Amniotic epithelial cell (primary cell): Measurements from ENCODE around the gene ADAT3.

Experiments
- DNase-seq: peaks from one replicate; pipeline ENCODE4 v3.0.0-alpha.2; 2010; ENCODE audit warnings: low read depth

Gene ADAT3

DNA sequence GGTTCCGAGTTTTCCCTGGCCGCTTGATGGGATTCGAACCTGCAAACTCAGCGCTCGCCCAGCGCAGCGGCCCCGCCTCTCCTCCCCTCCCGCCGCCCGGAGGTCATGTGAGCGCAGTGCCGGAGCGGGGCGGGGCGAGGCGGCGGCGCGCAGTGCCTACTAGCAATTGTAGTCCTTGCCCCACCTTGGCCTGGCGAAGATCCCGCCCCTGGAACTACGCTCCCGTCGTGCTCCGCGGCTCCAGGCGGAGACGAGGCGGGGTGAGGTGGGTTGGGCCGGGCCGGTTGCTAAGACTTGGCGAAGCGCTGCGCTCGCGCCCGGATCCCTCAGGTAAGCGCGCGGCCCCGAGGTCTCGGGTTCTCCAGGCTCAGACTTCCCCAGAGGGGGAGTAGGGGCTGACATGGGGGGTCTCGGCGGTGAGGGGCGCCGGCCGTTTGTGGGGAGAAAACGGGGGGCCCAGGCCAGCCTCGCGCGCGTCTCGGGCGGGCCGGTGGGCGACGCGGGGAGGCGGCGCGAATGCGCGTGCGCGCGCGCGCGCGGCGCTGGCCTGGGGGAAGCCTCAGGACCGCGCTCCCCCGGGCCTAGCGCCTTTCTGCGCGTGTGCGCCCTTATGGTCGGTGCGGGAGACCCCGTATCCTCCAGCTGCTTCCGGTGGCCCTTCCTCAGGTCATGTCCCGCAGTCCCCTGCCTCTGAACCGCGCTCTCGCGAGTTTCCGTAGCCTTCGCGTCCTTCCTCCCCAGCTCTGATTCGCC lies at the start of gene ADAT3, which contains the start of gene SCAMP4:
ADAT3 (plus strand) TSS at position 290 of the 753 bp plus-strand sequence. CDS start 6,649 bp downstream, outside the sequence.
SCAMP4 (plus strand) TSS at position 290 of the 753 bp plus-strand sequence. CDS start 9,621 bp downstream, outside the sequence.
- peak; percentile 98 for DNase-seq

DNA sequence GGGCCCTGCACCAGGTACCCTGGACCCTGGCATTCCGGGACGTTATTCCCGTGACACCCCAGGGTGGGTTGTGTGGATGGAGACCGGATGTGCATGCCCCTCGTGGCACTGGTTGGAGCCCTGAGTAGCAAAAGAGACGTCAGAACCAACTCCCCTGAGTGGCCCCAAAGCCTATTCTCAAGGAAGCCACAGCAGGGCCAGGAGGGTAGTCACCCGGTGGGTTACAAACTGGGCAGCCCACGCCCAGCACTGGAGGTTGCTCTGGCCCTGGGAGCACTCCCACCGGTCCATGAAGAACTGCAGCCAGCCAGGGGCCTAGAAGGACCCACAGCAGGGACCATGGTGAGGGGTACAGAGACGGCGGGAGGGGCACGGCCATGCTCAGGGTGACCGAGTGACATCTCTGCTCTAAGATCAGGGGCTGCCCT lies 49.4 kb upstream of the ADAT3 start:
- no peak for DNase-seq

DNA sequence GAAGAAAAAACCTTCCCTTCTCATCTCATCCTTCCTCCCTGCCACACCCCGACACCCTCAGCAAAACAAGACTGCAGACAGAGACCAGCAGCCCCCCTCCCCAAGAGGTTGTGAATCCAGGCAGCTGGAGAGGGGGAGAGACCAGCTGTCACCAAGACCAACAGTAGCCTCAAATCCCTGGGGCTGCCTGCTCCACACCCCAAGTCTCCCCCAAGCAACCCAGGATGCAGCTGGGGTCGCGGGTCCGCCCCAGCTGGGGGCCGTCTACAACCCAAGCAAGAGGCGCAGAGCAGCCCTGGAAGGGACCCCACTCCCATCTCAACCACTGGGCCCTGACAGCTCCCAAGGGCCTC lies 48.9 kb upstream of the ADAT3 start:
- no peak for DNase-seq

DNA sequence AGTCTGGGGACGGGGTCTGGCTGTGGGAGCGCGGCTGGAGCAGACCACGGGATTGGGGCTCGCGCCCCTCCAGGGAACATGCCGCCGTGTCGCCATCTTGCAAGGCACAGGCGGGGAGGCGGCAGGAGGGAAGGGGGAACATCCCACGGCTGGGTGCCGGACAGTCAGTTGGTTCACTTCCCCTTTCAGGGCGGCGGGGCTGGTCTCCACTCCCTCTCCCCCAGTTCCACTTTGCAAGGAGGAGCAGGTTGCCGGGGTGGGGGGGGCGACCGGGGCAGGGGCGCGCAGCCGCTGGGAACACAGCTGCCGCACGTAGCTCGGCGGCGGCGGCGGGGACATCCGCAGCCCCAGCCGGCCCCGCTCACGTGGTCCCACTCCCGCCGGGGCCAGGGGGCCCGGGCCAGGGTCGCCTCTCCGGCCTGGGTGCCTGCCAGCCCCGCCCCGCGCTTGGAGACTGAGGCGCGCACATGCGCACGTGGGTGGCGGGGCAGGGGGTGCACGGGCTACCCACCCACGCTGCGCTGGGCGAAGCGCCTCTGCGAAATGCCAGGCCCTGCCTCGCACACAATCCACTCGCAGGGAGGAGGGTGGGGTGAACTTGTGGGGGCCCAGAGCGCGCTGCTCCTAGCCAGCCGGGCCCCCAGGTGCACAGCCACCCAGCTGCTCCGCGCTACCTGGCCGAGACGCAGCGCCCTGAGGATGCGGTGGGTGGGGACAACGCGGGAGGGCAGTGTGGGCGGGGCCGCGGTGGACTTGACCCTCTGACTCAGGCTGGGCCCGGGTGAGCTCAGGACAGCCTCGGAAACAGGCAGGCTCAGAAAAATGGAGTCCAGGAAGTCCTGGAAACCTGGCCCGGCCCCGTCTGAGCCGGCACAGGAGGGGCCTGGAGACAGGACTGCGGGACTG lies 48.2 kb upstream of the ADAT3 start:
- DNase-seq, result peak; percentile 81

DNA sequence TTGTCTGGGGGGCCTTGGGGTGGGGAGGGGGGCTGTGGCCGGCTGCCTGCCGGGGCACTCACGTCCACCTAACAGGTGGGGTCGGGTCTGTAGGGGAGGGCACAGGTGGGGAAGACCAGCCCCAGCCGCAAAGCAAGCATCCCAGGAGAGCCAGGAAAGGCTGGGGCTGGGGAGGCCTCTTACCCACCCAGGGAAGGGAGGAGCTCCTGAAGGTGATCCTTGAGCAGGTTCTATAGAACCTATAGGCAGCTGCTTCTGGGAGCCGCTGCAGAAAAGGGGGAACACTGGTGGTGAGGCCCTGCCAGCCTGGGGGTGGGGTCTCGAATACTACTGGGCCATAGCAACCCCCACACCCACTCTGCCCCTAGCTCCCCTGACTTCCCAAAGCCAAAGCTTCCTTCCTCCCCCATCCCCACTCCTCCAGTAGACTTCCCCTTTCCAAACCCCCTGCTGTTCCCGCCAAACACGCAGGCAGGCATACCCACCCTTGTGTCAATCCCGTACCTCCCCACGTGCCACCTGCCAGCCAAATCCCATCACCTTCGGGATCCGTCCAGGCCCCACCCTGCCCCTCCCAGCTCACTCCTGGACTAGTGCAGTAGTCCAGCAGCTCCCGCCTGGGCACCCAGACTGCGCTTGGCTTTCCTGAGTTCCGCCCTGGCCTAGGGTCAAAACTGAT lies 47.4 kb upstream of the ADAT3 start:
- no peak for DNase-seq

DNA sequence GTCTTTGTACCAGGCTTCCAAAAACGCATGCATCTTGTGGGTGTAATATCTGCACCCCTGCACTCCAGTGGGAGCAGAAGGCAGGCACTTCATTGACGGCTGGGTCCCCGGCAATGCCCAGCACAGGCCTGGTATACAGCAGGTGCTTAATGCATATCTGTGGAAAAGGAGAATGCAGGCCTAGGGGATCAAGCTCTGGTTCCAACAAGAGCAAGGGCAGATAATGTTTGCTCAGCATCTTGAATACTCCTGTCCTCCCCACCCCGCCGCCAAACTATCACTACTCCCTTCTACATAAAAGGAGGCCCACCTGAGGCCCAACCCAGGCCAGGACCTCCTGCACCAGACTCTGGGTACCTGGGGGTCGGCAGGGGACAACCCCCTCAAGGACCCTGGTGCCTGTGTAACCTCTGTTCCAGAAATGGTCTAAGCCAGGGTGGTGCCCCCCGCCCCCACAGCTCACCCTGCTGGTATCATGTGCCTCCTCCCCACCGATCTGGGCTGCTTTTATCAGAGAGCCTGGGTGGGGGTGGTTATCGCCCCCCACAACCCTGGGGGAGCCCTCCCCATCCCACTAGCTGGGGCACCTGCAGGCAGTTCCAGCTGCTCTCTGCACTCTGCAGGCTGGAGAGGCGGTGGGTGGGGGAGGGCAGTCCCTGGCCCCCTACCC lies 46.7 kb upstream of the ADAT3 start:
- DNase-seq, result no peak

DNA sequence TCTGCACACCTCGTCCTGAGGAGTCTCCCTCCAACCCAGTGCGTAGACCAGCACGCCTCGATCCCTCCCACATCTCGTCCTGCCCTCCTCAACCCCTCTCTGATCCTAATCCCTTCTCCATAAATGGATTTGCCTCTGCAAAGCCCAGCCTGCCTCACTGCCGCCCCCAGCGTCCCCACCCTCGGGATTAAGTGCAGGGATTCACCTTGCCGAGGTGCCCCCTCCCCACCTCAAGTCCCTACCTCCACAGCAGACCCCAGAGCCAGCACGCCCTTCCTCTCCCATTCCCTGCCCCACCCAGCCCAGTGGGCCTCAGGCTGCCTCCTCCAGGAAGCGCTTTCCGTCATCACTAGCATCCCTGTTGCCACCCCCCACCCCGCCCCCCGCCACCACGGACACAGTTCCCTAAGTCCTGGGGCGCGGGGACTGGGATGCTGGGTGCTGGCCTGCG lies 45.8 kb upstream of the ADAT3 start:
- DNase-seq, result no peak

DNA sequence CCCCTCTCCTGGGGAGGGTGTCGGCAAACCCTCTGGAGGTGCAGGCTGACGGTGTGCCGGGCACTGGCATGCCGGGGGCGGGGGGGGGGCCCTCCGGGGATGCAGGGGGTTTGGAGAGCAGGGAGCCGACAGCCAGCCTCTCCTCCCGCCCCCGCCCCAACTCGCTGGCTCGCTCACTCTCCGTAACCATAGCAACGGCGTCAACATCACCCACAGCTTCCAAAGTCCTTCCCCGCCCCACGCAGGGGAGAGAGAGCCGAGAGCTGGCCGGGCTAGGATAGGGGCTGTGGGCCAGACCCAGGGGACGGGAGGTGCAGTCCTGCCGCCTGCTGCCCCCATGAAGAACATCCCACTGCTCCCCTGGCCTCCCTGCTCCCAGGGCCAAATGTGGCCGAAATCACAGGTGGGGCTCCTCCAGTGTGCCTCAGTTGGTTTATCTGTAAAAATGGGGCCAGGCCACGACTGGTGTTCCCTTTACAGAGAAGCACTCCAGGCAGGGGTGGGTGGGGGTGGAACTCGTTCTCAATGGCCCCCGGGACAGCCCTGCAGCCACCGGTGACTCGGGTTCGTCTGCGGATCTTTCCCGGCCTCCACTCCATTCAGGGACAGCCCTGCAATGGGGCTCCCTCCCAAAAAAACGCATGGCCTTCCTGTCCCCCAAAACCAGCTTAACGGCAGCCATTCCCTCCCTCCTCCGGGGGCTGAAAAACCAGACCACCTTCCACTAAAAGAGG lies 45.0 kb upstream of the ADAT3 start:
- peak; percentile 78 for DNase-seq

DNA sequence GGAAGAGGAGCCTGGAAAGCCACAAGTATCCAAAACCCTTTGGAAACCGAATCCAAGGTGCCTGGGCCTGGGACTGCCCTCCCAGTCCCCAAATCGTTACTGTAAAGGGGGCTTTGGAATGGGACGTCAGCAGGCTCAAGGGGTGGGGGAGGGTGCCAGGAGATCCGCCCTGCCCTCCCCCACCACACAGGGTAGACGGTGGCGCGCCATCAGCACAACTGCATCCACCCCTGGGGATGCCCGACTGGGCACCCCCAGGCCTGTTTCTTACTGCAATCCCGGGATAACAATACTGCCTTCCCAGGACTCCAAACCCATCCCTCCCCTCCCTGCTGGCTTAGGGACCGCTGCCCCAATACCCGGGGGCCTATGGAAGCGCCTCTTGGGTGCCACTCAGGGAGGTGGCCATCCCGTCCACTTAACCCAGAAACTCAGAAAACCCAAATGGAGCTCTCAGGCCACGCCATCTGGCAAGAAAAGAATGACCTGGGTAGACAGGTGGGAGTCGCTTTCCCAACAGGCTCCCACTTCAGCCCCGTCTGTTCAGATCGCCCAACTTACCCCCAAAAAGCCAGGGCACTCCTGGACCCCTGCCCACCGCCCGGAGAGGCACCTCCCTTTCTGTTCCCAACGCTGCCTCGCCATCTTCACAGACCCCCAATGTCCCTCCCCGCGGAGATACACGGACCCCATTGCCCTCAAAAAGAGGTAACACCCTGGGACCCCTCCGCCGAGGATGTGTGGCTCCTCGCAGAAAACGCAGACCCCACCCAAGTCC lies 44.2 kb upstream of the ADAT3 start:
- DNase-seq, result no peak

DNA sequence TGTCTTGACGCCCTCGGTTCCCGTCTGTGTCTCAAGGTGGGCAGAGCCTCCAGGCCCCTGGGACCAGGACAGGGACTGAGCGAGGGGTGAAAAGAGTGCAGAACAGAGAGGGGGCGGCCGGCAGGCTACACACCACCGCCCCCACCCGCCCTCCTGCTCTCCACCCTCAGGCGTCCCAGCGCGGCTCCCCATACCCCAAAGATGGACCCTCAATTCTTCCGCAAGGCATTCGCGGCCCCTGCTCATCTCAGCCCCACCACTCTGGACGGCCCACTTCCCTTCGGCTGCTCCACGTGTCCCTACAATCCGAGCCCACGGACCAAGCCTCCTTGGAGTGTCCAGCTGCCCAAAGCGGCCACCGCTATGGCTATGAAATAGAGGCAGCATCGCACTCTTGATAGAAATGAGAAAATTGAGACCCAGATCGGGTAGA lies 43.6 kb upstream of the ADAT3 start:
- DNase-seq, result no peak

DNA sequence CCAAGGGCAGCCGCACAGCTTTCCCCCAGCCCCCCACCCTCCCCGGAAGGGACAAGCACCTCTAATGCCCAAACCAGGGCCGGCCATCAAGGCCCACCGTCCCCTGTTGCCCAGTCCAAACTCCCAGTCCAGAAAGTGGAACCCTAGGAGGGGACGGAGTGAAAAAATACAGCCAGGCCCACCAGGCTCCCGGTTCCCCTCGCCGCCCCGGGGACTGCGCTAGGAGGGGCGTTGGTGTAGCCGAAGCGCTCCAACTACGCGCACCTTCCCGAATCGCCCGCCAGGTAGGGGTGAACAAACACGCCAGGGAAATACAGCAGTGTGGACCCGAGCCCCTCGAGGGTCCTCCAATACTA lies 43.2 kb upstream of the ADAT3 start:
- DNase-seq, result no peak

DNA sequence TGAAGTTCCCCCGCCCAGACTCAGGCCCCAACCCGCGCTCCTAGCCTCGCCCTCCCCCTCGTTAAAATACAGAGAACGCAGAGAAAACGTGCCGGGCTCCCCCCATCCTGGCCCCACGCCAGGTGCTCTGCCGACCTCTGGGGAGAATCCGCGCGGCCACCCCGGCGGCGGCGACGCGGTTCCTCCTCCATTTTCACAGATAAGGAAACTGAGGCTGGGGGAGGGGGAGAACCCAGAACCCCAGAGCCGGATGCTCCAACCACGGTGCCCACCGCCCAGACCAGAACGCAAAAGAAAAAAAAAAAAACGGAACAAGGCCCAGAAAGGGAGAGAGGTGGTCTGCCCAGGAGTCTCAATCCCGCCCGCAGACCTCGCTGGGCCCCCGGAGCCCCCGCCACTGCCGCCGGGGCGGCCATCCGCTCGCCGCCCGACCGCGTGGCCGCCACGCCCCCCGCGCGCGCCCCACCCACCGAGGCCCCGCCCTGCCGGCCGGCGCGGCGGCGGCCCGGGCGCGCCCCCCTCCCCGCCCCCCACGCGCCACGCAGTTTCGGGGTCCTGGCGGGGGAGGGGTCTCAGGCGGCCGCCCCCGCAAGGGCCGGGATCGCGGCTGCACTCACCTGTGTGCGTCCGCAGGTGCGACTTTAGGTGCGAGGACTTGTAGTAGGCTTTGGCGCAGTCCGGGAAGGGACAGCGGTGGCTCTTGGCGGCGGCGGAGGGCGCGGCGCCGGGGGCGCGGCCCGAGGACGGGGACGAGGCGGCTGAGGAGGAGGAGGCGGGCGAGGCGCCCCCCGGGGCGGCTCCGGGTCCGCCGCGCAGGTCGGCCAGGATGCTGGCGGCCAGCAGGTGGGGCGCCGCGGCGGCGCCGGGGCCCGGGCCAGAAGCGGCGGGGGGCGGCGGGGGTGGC lies 42.5 kb upstream of the ADAT3 start:
- no peak for DNase-seq

DNA sequence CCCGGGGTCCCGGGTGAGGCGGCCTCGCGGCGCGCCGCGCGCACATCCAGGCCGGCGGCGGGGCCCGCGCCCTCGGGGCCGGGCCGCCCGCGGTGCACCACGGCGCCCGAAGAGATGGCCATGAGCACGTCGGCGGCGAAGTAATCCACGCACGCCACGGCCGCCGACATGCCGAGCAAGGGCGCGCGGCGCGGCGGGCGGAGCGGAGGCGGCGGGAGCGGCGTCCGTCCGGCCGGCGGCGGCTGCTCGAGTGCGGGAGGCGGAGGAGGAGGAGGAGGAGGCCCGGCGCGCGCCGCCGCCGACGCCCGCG lies 41.9 kb upstream of the ADAT3 start, which contains the start of gene KLF16:
KLF16 (minus strand) TSS at position 252 of the 310 bp plus-strand sequence; CDS start at position 170, 82 bp downstream.
- DNase-seq, result no peak

DNA sequence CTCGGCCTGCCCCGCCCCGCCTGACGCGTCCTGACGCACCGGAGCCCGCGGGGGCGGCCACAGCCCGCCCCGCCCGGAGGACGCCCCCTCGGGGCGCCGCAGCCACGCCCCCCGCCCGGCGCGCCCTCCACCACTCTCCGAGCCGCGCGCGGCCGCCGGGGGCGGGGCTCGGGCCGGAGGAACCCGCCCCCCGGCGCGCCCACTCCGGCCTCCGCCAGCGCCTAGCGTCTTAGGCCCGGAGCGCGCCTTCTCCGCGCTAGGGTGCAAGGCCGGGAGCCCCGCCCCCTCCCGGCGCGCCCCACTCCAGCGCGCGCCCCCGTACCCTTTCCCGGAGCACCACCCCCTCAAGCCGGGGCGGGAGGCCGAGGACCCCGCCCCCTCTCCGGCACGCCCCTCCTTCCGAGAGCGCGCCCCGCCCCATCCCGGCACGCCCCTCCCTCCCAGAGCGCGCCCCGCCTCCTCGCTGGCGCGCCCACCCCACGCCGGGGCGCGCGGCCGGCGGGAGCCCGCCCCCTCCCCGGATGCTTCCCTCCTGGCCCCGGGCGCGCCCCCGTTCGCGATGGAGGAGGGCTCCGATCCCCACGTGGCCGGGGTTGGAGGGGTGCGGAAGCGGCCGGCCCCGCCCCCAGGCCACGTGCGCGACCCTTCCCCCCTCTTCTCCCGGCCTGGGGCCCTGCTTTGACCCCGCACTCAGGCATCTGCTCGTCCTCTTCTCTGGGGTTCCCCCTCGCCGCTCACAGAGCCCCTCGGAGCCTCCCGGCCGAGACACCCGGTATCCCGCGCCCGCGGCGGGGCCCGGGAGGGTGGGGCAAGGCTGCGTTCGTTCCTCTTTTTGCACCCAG lies 41.3 kb upstream of the ADAT3 start:
- peak; percentile 84 for DNase-seq

DNA sequence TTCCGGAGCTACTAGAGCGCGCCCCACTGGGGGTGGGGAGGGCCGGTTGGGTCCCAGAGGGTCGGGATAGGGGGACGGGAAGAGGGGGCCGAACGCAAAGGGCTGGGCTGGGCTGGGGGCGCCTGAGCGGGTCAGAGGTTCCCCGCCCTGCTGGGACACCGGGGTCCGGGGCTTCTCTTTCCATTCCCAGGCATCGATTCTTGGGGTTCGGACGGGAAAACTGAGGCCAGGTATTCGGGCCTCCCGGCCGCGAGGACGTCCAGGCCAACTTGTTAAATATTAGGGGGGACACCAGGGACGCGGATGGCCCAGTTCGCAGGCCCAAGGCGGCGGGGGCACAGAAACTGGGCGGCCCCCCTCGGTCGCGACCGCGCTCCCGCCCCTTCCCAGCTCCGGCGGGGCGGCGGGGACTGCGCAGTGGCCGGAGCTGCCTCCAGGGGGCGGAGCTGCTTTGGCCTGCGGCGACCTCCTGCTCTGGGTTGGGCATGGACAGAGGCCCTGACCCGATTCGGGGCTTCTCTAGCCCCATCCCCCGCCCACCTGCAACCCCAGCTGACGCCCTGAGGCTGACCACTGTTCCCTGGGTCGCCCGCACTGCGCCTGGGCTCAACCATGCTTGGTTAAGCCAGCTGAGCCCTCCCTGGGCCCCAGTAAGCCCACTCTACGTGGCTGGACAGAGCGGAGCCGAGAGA lies 40.6 kb upstream of the ADAT3 start:
- DNase-seq, result peak; percentile 41

DNA sequence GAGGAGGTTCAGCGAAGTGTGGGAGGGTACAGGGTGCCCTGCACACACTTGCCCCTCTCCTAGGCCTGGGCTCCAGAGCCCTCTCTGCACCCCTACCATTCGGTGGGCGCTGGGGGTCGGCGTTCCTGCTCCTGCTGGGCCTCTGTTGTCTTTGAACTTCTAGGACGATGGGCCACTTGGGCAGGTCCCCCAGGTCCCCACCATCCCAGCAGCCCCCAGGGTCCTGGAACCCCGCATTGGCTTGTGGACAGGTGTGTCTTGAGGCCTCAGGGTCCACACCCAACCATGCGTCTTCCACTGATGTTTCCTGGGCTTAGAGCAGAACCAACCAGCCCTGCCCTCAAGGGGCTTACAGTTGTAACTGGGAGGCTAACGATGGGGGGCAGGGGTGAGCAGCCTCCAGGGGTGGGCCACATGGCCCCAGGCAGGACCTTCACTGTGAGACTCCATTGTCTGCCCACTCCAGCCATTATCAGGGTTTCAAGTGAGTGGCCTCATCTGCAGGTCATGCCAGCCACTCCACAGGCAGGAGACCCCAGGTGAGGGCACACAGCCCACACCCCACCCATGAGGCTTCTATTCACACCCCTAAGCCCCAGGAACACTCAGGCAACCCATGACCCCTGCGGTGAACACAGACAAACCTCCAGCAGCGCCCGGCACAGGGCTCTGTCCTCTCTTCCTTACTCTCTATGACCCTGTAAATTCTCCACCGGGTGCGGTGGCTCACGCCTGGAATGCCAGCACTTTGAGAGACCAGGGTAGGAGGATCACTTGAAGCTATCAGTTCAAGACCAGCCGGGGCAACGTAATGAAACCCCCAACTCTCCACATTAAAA lies 39.8 kb upstream of the ADAT3 start:
- DNase-seq, result no peak
